Neural cell (in vitro differentiated cells): ENCODE measurements around the gene TELO2. TPM values are rescaled to one million over a fixed set of nuclear protein-coding genes. Genes with fewer than 3 reads are reported as not detected.

Experiments
- H2AFZ ChIP-seq: fragments of 200-600, 300-800 bp; sonication (generic), shearing (Covaris generic); 2 replicates; pipeline ENCODE4 v1.6.0; 2014; ENCODE audit warnings: low read depth, mild to moderate bottlenecking, antibody characterized with exemption, low read length, moderate library complexity
- H3F3A ChIP-seq: fragments of 200-600 bp; shearing (Covaris generic); 2 replicates; pipeline ENCODE4 v1.6.1; 2016; ENCODE audit warnings: mild to moderate bottlenecking, moderate library complexity, mixed read lengths, antibody characterized with exemption, low read length; ENCODE audit not compliant: insufficient read depth, poor library complexity, severe bottlenecking
- H3K27ac ChIP-seq: fragments of 200-600, 300-800 bp; sonication (generic), shearing (Covaris generic); 2 replicates; pipeline ENCODE4 v1.5.1; 2014; ENCODE audit warnings: mild to moderate bottlenecking, low read length, moderate library complexity
- H3K27me3 ChIP-seq: fragments of 300-800, 200-600 bp; sonication (generic), shearing (Covaris generic); 2 replicates; pipeline ENCODE4 v1.6.0; 2014; ENCODE audit warnings: mild to moderate bottlenecking, low read depth, low read length, moderate library complexity; ENCODE audit not compliant: insufficient read depth
- H3K36me3 ChIP-seq: fragments of 300-800, 200-600 bp; sonication (generic), shearing (Covaris generic); 2 replicates; pipeline ENCODE4 v1.5.1; 2014; ENCODE audit warnings: mild to moderate bottlenecking, antibody characterized with exemption, low read length, moderate library complexity; ENCODE audit not compliant: insufficient read depth
- H3K4me2 ChIP-seq: fragments of 300-800, 200-600 bp; sonication (generic), shearing (Covaris generic); 2 replicates; pipeline ENCODE4 v1.6.0; 2014; ENCODE audit warnings: mild to moderate bottlenecking, low read length
- H3K4me3 ChIP-seq: fragments of 300-800, 200-600 bp; sonication (generic), shearing (Covaris generic); 2 replicates; pipeline ENCODE4 v1.5.1; 2014; ENCODE audit warnings: mild to moderate bottlenecking, low read length, moderate library complexity
- H3K79me2 ChIP-seq: fragments of 200-600 bp; shearing (Covaris generic); replicated peaks from 2 replicates; pipeline ENCODE4 v1.6.0; 2014; ENCODE audit warnings: mild to moderate bottlenecking, low read length, moderate library complexity; ENCODE audit not compliant: insufficient read depth
- H3K9ac ChIP-seq: fragments of 300-800, 200-600 bp; sonication (generic), shearing (Covaris generic); 2 replicates; pipeline ENCODE4 v1.6.1; 2016; ENCODE audit warnings: mild to moderate bottlenecking, low read length, mixed read lengths
- H3K9me2 ChIP-seq: fragments of 200-600 bp; shearing (Covaris generic); 2 replicates; pipeline ENCODE4 v1.6.1; 2016; ENCODE audit warnings: mild to moderate bottlenecking, low read length, mixed read lengths; ENCODE audit not compliant: insufficient read depth
- H3K9me3 ChIP-seq: fragments of 200-600, 300-800 bp; sonication (generic), shearing (Covaris generic); 2 replicates; pipeline ENCODE4 v1.6.1; 2016; ENCODE audit warnings: mild to moderate bottlenecking, mixed run types, low read length, moderate library complexity, mixed read lengths
- H4K20me1 ChIP-seq: fragments of 200-600 bp; shearing (Covaris generic); 2 replicates; pipeline ENCODE4 v1.6.1; 2016; ENCODE audit warnings: mild to moderate bottlenecking, mixed run types; ENCODE audit not compliant: insufficient read depth
- EP300 ChIP-seq: fragments of 450-650 bp; conservative IDR thresholded peaks from 2 replicates; pipeline ENCODE4 v1.6.1; 2014; ENCODE audit warnings: antibody characterized with exemption, mild to moderate bottlenecking, moderate library complexity; ENCODE audit not compliant: poor library complexity, severe bottlenecking
- EZH2 ChIP-seq: fragments of 200-600, 300-800 bp; shearing (Covaris generic), sonication (generic); IDR thresholded peaks from 2 replicates; pipeline ENCODE4 v1.6.1; 2014; ENCODE audit warnings: antibody characterized with exemption, low read length, borderline replicate concordance, mild to moderate bottlenecking; ENCODE audit not compliant: insufficient read depth, poor library complexity, severe bottlenecking
- MXI1 ChIP-seq: fragments of 450-650 bp; conservative IDR thresholded peaks from 2 replicates; pipeline ENCODE4 v1.6.1; 2014; ENCODE audit warnings: antibody characterized with exemption, mild to moderate bottlenecking; ENCODE audit not compliant: poor library complexity, severe bottlenecking
- POLR2AphosphoS5 ChIP-seq: IDR thresholded peaks from 2 replicates; pipeline ENCODE4 v1.6.1; 2012
- RAD21 ChIP-seq: fragments of 450-650 bp; conservative IDR thresholded peaks from 2 replicates; pipeline ENCODE4 v1.6.1; 2014; ENCODE audit warnings: antibody characterized with exemption, mild to moderate bottlenecking, moderate library complexity
- SMC3 ChIP-seq: fragments of 450-650 bp; conservative IDR thresholded peaks from 2 replicates; pipeline ENCODE4 v1.6.1; 2014; ENCODE audit warnings: antibody characterized with exemption, mild to moderate bottlenecking, moderate library complexity; ENCODE audit not compliant: poor library complexity
- TAF1 ChIP-seq: IDR thresholded peaks from 2 replicates; pipeline ENCODE4 v1.6.1; 2012; ENCODE audit warnings: low read depth
- polyA plus RNA-seq: library from polyadenylated mRNA; depleted of rRNA; stranded (reverse); fragments of >200 nt; gene quantifications from 2 replicates; pipeline ENCODE4 v1.2.3, GENCODE V29; 2014
- TF ChIP-seq, protein P1 (sequence below): fragments of 450-650 bp; IDR thresholded peaks from 2 replicates; pipeline ENCODE4 v1.5.1; 2014; ENCODE audit warnings: antibody characterized with exemption, mild to moderate bottlenecking, moderate library complexity; ENCODE audit not compliant: poor library complexity, severe bottlenecking
- TF ChIP-seq, protein P2 (sequence below): IDR thresholded peaks from 2 replicates; pipeline ENCODE4 v1.6.1; 2012; ENCODE audit warnings: borderline replicate concordance

Gene TELO2
- polyA plus RNA-seq, 1 donor from 2014 or later: 50.4 TPM

DNA sequence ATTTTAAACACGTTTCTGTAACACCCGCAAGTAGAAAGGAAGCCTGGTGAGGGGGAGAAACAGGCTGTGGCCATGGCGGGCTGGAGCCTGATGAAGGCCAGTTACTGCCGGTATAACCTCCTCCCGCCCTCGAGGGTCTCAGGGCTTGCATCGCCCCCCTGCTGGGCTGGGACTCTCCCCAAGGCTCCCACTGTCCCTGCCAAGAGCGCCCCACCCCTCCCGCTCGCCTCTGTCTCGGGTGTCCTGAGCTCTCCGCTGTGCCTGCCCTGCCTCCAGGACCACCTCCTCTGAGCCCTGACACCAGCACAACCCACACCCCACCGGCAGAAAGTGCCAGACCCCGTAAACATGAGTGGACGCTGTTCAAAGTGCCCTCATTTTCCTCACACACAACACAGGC lies 59.0 kb downstream of the TELO2 start:
- H3K9me2 ChIP-seq: no peaks in the 10 kb centered on the region
- no peak overlapping the region for H3K27ac ChIP-seq
- no peak overlapping the region for H2AFZ ChIP-seq
- no peak overlapping the region for H3K9ac ChIP-seq
- H4K20me1 ChIP-seq: no peaks in the 10 kb centered on the region
- no peaks in the 10 kb centered on the region for H3K9me3 ChIP-seq
- H3K27me3 ChIP-seq: no peaks in the 10 kb centered on the region
- peaks cover 5% of the 10 kb centered on the region for H3K36me3 ChIP-seq
- no peak overlapping the region for H3K4me2 ChIP-seq
- no peaks in the 10 kb centered on the region for H3K79me2 ChIP-seq
- no peaks in the 10 kb centered on the region for H3F3A ChIP-seq
- H3K4me3 ChIP-seq: no peak overlapping the region
- TF ChIP-seq EZH2 (no peak), TAF1 (no peak)

DNA sequence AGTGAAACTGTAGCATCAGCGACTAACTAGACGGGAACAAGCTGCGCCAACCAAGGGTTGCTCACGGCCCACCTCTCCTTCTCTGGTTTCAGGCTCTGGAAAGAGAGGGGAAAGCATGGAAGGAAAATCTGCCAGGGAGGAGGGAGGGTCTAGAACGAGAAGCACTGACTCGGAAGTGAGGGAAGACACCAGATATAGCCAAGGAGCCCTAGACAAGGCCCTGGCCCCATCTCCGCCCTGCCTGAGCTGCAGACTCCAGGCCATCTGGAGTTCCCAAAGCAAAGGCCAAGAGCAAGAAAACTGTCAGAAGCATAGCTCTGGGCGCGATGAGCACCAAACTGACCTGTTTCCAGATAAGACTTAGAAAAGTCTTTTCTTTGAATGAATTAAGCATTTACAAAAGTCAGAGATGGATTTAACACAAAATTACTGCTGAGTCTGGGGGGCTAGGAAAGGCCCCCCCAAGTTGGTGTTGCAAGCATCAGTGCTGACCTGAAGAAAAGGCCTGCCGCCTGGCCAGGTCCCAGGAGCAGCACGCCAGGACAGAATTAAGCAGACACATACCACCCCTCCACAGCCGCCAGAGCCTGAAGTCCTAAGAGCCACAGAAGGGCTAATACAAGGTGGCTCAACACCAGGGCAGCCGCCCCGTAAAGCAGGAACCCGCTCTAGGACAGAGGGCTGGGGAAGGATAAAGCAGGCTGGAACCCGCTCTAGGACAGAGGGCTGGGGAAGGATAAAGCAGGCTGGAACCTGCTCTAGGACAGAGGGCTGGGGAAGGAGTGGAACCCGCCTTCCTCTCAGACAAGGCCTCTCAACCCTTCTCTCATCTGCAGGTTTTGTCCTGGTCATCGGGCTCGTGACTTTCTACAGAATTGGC lies 61.0 kb downstream of the TELO2 start:
- H3K36me3 ChIP-seq: peaks cover 5% of the 10 kb centered on the region
- H3K27ac ChIP-seq: no peak overlapping the region
- no peaks in the 10 kb centered on the region for H4K20me1 ChIP-seq
- H3K79me2 ChIP-seq: no peaks in the 10 kb centered on the region
- no peaks in the 10 kb centered on the region for H3F3A ChIP-seq
- no peaks in the 10 kb centered on the region for H3K9me3 ChIP-seq
- TF ChIP-seq, protein P1, sequence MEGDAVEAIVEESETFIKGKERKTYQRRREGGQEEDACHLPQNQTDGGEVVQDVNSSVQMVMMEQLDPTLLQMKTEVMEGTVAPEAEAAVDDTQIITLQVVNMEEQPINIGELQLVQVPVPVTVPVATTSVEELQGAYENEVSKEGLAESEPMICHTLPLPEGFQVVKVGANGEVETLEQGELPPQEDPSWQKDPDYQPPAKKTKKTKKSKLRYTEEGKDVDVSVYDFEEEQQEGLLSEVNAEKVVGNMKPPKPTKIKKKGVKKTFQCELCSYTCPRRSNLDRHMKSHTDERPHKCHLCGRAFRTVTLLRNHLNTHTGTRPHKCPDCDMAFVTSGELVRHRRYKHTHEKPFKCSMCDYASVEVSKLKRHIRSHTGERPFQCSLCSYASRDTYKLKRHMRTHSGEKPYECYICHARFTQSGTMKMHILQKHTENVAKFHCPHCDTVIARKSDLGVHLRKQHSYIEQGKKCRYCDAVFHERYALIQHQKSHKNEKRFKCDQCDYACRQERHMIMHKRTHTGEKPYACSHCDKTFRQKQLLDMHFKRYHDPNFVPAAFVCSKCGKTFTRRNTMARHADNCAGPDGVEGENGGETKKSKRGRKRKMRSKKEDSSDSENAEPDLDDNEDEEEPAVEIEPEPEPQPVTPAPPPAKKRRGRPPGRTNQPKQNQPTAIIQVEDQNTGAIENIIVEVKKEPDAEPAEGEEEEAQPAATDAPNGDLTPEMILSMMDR: no peak
- no peak for TF ChIP-seq POLR2AphosphoS5
- TF ChIP-seq MXI1: no peak
- no peak for TF ChIP-seq EZH2
- TF ChIP-seq TAF1: no peak
- TF ChIP-seq RAD21: no peak
- TF ChIP-seq, protein P2, sequence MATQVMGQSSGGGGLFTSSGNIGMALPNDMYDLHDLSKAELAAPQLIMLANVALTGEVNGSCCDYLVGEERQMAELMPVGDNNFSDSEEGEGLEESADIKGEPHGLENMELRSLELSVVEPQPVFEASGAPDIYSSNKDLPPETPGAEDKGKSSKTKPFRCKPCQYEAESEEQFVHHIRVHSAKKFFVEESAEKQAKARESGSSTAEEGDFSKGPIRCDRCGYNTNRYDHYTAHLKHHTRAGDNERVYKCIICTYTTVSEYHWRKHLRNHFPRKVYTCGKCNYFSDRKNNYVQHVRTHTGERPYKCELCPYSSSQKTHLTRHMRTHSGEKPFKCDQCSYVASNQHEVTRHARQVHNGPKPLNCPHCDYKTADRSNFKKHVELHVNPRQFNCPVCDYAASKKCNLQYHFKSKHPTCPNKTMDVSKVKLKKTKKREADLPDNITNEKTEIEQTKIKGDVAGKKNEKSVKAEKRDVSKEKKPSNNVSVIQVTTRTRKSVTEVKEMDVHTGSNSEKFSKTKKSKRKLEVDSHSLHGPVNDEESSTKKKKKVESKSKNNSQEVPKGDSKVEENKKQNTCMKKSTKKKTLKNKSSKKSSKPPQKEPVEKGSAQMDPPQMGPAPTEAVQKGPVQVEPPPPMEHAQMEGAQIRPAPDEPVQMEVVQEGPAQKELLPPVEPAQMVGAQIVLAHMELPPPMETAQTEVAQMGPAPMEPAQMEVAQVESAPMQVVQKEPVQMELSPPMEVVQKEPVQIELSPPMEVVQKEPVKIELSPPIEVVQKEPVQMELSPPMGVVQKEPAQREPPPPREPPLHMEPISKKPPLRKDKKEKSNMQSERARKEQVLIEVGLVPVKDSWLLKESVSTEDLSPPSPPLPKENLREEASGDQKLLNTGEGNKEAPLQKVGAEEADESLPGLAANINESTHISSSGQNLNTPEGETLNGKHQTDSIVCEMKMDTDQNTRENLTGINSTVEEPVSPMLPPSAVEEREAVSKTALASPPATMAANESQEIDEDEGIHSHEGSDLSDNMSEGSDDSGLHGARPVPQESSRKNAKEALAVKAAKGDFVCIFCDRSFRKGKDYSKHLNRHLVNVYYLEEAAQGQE: no peak
- TF ChIP-seq EP300: no peak
- TF ChIP-seq SMC3: no peak
- H3K4me3 ChIP-seq: no peak overlapping the region
- no peak overlapping the region for H2AFZ ChIP-seq
- no peak overlapping the region for H3K4me2 ChIP-seq
- H3K9me2 ChIP-seq: no peaks in the 10 kb centered on the region
- H3K9ac ChIP-seq: no peak overlapping the region
- H3K27me3 ChIP-seq: no peaks in the 10 kb centered on the region
